ENCODE measurements around the gene ZNF789. TPM values are rescaled to one million over a fixed set of nuclear protein-coding genes. Genes with fewer than 3 reads are reported as not detected.

ZNF789 gene
- total and polyA plus RNA-seq, 2 of the 13 experiments (the other 11 are each of a cell fraction or from before 2014, with no cell fraction given): 19.8 to 25.1 TPM

DNA sequence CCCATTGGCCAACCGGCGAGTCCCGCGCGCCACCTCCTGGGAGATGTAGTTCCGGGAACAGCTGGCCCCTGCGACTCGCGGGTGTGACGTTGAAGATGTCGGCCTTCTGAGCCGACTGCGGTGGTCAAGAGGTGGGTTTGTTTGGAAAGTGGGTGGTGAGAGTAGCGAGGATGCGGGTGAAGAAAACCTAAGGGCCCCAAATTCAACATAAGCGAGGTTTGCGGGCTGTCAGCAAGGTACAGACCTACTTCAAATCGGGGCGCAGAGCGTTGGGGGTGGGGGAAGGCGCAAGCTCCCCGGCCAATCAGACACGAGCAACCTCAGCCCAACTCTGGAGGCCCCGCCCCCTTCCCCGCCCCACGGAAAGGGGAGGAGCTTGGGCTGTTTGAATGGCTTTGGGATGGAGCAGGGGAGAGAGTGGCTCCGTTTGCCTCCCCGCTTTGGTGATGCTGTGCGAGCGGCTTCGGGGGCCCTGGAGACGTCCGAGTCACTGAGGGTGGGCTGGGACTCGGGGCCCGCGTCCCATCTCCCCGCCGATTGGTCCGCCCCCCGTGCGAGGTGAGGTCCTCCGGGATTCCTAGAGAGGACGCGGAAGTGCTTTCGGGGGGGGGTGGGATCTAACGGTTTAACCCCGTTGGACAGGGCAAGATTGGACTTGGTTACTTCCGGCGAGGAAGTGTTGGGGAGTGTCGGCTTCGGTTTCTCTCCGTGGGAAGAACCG lies 32.1 kb downstream of the ZNF789 start, which contains the start of gene ZKSCAN5 (continued):
- TF ChIP-seq, protein P1, sequence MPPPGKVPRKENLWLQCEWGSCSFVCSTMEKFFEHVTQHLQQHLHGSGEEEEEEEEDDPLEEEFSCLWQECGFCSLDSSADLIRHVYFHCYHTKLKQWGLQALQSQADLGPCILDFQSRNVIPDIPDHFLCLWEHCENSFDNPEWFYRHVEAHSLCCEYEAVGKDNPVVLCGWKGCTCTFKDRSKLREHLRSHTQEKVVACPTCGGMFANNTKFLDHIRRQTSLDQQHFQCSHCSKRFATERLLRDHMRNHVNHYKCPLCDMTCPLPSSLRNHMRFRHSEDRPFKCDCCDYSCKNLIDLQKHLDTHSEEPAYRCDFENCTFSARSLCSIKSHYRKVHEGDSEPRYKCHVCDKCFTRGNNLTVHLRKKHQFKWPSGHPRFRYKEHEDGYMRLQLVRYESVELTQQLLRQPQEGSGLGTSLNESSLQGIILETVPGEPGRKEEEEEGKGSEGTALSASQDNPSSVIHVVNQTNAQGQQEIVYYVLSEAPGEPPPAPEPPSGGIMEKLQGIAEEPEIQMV (CRISPR knock-in tag; IDR thresholded peaks at IDR 0.05; ENCODE audit: low read depth): no peak
- TF ChIP-seq NFKB2 (CRISPR knock-in tag; IDR thresholded peaks at IDR 0.05; ENCODE audit: borderline replicate concordance) (peak; percentile 31; the same call in 1 of the 2 replicates), ZSCAN22 (CRISPR knock-in tag; IDR thresholded peaks at IDR 0.05) (no peak), ZFP82 (CRISPR knock-in tag; IDR thresholded peaks at IDR 0.05; ENCODE audit: borderline replicate concordance) (peak; percentile 64; the same call in 1 of the 2 replicates), ZMYM2 (CRISPR knock-in tag; IDR thresholded peaks at IDR 0.05) (no peak), RFXAP (CRISPR knock-in tag; IDR thresholded peaks at IDR 0.05; ENCODE audit: borderline replicate concordance) (peak; percentile 17; the same call in 1 of the 2 replicates), YEATS2 (CRISPR knock-in tag; IDR thresholded peaks at IDR 0.05; ENCODE audit: borderline replicate concordance) (peak; percentile 78), SMYD3 (CRISPR knock-in tag; IDR thresholded peaks at IDR 0.05) (no peak), ARID2 (CRISPR knock-in tag; IDR thresholded peaks at IDR 0.05; ENCODE audit: borderline replicate concordance) (no peak), ZNF839 (CRISPR knock-in tag; IDR thresholded peaks at IDR 0.05; ENCODE audit: borderline replicate concordance) (0 out of 2 replicates have a peak, but pooled peaks have one; percentile 27), YEATS4 (CRISPR knock-in tag; IDR thresholded peaks at IDR 0.05; ENCODE audit: borderline replicate concordance) (peak; percentile 43), TAF1 (CRISPR knock-in tag; IDR thresholded peaks at IDR 0.05) (peak; percentile 74; the same call in 1 of the 2 replicates), ZNF350 (CRISPR knock-in tag; IDR thresholded peaks at IDR 0.05; ENCODE audit: borderline replicate concordance, low read depth) (peak; percentile 87; the same call in 1 of the 2 replicates), BCL6 (CRISPR knock-in tag; IDR thresholded peaks at IDR 0.05) (peak; percentile 57; the same call in 1 of the 2 replicates), ZNF354B (CRISPR knock-in tag; IDR thresholded peaks at IDR 0.05) (no peak), GLI4 (CRISPR knock-in tag; IDR thresholded peaks at IDR 0.05; ENCODE audit: borderline replicate concordance) (peak; percentile 62; the same call in 1 of the 2 replicates), CBFB (CRISPR knock-in tag; IDR thresholded peaks at IDR 0.05) (no peak), SRY (CRISPR knock-in tag; IDR thresholded peaks at IDR 0.05) (no peak), ZMAT3 (CRISPR knock-in tag; conservative IDR thresholded peaks at IDR 0.05) (no peak)
- TF ChIP-seq, protein P2, sequence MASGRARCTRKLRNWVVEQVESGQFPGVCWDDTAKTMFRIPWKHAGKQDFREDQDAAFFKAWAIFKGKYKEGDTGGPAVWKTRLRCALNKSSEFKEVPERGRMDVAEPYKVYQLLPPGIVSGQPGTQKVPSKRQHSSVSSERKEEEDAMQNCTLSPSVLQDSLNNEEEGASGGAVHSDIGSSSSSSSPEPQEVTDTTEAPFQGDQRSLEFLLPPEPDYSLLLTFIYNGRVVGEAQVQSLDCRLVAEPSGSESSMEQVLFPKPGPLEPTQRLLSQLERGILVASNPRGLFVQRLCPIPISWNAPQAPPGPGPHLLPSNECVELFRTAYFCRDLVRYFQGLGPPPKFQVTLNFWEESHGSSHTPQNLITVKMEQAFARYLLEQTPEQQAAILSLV (CRISPR knock-in tag; IDR thresholded peaks at IDR 0.05; ENCODE audit: borderline replicate concordance): peak; percentile 56; the same call in 1 of the 2 replicates
- TF ChIP-seq, protein P3, sequence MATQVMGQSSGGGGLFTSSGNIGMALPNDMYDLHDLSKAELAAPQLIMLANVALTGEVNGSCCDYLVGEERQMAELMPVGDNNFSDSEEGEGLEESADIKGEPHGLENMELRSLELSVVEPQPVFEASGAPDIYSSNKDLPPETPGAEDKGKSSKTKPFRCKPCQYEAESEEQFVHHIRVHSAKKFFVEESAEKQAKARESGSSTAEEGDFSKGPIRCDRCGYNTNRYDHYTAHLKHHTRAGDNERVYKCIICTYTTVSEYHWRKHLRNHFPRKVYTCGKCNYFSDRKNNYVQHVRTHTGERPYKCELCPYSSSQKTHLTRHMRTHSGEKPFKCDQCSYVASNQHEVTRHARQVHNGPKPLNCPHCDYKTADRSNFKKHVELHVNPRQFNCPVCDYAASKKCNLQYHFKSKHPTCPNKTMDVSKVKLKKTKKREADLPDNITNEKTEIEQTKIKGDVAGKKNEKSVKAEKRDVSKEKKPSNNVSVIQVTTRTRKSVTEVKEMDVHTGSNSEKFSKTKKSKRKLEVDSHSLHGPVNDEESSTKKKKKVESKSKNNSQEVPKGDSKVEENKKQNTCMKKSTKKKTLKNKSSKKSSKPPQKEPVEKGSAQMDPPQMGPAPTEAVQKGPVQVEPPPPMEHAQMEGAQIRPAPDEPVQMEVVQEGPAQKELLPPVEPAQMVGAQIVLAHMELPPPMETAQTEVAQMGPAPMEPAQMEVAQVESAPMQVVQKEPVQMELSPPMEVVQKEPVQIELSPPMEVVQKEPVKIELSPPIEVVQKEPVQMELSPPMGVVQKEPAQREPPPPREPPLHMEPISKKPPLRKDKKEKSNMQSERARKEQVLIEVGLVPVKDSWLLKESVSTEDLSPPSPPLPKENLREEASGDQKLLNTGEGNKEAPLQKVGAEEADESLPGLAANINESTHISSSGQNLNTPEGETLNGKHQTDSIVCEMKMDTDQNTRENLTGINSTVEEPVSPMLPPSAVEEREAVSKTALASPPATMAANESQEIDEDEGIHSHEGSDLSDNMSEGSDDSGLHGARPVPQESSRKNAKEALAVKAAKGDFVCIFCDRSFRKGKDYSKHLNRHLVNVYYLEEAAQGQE (IDR thresholded peaks at IDR 0.05; ENCODE audit: borderline replicate concordance in 1 of 2, low read depth in 1 of 2, low read length in 2 of 2): peak in 1 of 2 experiments; percentile 60; a peak in 1 of 4 replicates
- TF ChIP-seq, protein P4, sequence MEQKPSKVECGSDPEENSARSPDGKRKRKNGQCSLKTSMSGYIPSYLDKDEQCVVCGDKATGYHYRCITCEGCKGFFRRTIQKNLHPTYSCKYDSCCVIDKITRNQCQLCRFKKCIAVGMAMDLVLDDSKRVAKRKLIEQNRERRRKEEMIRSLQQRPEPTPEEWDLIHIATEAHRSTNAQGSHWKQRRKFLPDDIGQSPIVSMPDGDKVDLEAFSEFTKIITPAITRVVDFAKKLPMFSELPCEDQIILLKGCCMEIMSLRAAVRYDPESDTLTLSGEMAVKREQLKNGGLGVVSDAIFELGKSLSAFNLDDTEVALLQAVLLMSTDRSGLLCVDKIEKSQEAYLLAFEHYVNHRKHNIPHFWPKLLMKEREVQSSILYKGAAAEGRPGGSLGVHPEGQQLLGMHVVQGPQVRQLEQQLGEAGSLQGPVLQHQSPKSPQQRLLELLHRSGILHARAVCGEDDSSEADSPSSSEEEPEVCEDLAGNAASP (CRISPR knock-in tag; IDR thresholded peaks at IDR 0.05; ENCODE audit: borderline replicate concordance): no peak

All from HepG2 (cell line).